Esophagus (tissue), 2 donors: ENCODE measurements around the gene NUP50. TPM values are rescaled to one million over a fixed set of nuclear protein-coding genes. Genes with fewer than 3 reads are reported as not detected.

Experiments
- H3K27ac ChIP-seq, 2 donors: one replicate each; pipeline ENCODE4 v1.5.1; 2013; ENCODE audit warnings: low read depth in 2 of 2, mild to moderate bottlenecking in 2 of 2, inconsistent platforms in 1 of 2, low read length in 1 of 2, moderate library complexity in 1 of 2
- H3K27me3 ChIP-seq, 2 donors: one replicate each; pipeline ENCODE4 v1.6.1; 2013; ENCODE audit warnings: low read length in 2 of 2, control low read depth in 1 of 2, mild to moderate bottlenecking in 1 of 2; ENCODE audit not compliant: insufficient read depth in 2 of 2, control insufficient read depth in 1 of 2
- H3K36me3 ChIP-seq, 2 donors: one replicate each; pipeline ENCODE4 v1.6.1; 2013; ENCODE audit warnings: low read length in 1 of 2; ENCODE audit not compliant: control insufficient read depth in 2 of 2, insufficient read depth in 2 of 2
- H3K4me1 ChIP-seq, 2 donors: one replicate each; pipeline ENCODE4 v1.6.1; 2013; ENCODE audit warnings: low read length in 1 of 2; ENCODE audit not compliant: control insufficient read depth in 2 of 2, insufficient read depth in 2 of 2
- H3K4me3 ChIP-seq, 2 donors: one replicate each; pipeline ENCODE4 v1.5.1; 2013; ENCODE audit warnings: low read length in 2 of 2, mild to moderate bottlenecking in 2 of 2, low read depth in 1 of 2, moderate library complexity in 1 of 2
- H3K9me3 ChIP-seq, 2 donors: one replicate each; pipeline ENCODE4 v1.6.1; 2013; ENCODE audit warnings: mild to moderate bottlenecking in 2 of 2, low read depth in 1 of 2, low read length in 1 of 2, moderate library complexity in 1 of 2; ENCODE audit not compliant: control insufficient read depth in 2 of 2, insufficient read depth in 1 of 2
- WGBS, 2 donors: extraction: QIAGEN DNeasy Blood & Tissue Kit; methylation state at CpG; one replicate each; pipeline ENCODE4 v1.1.7; 2013; 5-methylcytosine and 5-hydroxymethylcytosine counted together
- polyA plus RNA-seq, 2 donors: library from polyadenylated mRNA; stranded (reverse); fragments of 200-250 nt; gene quantifications; one replicate each; pipeline ENCODE4 v1.2.3, GENCODE V29; 2013
- donor health status: healthy with polysubstance abuse.
- donor health status: Bipolar disorder and iron deficiency.

NUP50 gene
- polyA plus RNA-seq, 2 donors: 19.7 to 21.5 TPM

DNA sequence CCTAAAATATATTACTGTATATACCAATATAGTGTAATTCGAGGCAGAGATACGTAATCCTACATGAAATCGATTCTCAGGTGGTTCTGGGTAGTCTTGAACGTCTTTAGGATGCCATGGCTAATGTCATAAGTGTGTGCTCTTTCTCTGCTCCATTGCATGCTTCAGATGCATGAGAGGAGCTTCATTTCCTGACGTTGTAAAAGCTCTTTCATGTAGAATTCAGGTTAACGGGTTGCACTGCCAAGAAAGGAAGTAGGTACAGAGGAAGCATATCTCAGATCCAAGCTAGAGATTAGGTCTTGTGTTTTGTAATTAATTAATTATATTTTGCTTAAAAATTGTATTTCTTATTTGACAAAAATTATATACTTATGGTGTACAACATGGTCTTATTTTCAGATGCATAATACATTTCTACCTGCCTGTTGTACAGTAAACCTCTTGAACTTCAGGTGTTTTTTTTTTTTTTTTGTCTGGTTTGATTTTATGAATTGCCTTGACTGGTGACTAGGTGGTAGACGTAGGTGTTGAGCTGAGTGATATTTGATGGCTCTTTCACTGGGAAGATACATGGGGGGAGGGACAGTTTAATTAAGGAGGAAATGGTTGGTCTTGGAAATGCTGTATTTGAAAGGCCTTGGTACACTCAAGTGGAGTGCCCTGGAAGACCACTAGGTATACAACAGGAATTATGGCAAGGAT is 9.3 kb downstream of the NUP50 start:
- WGBS, 2 donors: 74 to 75% methylated on average over 7 of the region's 7 CpGs
- Histone ChIP-seq H3K36me3 (peaks cover 3 to 36% of the 10 kb centered on the region in 2 donors), H3K9me3 (no peaks in the 10 kb centered on the region), H3K4me3 (no peak overlapping the region), H3K4me1 (no peaks in the 10 kb centered on the region), H3K27me3 (no peaks in the 10 kb centered on the region), H3K27ac (peak overlapping the region in 1 of 2 donors; percentile 19)

DNA sequence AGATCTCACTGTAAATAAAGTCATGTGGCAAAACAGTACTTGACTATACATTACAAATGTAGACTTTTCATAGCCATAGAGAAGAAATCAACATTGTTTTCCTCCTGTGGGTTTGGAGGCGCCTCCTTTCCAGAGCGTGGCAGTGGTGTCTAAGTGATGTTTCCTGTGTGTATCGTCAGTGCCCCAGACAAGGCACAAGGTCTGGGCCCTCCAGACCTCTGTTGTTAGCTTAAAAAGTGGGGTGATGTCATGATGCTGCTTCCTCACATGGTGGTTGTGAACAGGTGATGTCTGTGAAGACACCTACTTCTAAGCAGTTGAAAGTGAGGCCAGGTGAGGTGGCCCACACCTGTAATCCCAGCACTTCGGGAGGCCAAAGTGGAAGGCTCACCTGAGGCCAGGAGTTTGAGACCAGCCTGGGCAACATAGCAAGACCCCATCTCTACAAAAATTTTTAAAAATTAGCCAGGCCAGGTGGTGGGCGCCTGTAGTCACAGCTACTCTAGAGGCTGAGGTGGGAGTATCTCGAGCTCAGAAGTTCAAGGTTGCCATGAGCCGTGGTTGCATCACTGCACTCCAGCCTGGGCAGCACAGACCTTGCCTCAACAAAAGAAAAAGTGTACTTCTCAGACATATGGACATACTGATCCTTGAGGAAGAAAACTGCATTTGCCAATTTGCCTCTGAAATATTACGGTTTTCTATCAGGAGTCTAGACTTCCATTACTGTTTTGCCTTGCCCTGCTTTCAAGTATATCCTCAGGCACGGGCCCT is 15.7 kb downstream of the NUP50 start:
- Histone ChIP-seq H3K27me3 (no peaks in the 10 kb centered on the region), H3K36me3 (peaks cover 10 to 35% of the 10 kb centered on the region in 2 donors), H3K4me3 (no peak overlapping the region), H3K4me1 (no peaks in the 10 kb centered on the region), H3K9me3 (no peaks in the 10 kb centered on the region), H3K27ac (no peak overlapping the region)
- WGBS, 2 donors: 88 to 92% methylated on average over 9 of the region's 9 CpGs

GRCh38 chr22:45180146-45180679 is 16.5 kb downstream of the NUP50 start:
- H3K36me3 ChIP-seq: peaks cover 10 to 37% of the 10 kb centered on the region in 2 donors
- H3K9me3 ChIP-seq: no peaks in the 10 kb centered on the region
- no peak overlapping the region for H3K27ac ChIP-seq
- WGBS, 2 donors: 88 to 90% methylated on average over 14 of the region's 14 CpGs
- H3K27me3 ChIP-seq: no peaks in the 10 kb centered on the region
- no peaks in the 10 kb centered on the region for H3K4me1 ChIP-seq
- H3K4me3 ChIP-seq: no peak overlapping the region

DNA sequence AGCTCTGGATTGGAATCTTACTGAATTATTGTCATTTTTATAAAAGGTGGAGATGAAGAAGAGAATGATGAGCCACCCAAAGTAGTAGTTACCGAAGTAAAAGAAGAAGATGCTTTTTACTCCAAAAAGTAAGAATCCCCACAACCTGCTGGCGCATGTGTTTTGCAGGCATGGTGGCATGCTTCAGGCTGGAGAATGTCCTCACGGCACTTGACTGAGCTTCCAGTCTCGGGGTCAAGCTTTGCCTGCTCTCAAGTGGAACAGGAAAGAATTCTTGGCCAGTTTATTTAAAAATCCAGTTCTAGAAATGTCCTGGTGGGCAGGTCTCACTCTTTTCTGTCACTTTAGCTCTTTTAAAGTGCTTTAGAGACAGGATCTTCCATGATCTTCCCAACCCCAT is 17.5 kb downstream of the NUP50 start:
- no peaks in the 10 kb centered on the region for H3K9me3 ChIP-seq
- H3K36me3 ChIP-seq: peaks cover 10 to 41% of the 10 kb centered on the region in 2 donors
- no peak overlapping the region for H3K4me3 ChIP-seq
- H3K27ac ChIP-seq: no peak overlapping the region
- 94 to 97% methylated on average over 4 of the region's 4 CpGs for WGBS, 2 donors
- no peaks in the 10 kb centered on the region for H3K4me1 ChIP-seq
- H3K27me3 ChIP-seq: no peaks in the 10 kb centered on the region

DNA sequence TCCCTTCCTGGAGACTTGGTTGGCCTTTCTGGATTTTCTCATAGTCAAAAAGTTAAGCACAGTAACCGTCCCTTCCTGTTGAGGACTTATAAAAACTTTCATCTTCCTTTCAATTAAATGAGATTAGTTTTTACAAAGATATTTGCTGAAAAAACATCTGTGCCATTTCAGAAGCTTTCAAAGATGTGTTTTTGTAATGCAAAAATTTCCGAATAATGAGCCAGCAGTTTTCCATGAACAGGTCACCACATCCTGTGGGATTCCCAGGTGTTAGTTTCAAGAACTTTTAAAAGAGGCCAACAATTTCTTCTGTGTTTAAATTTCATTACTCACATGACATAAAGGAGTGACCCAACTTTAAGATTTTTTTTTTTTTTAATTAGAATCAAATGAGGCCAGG is 18.0 kb downstream of the NUP50 start:
- Histone ChIP-seq H3K4me1 (no peaks in the 10 kb centered on the region), H3K27ac (no peak overlapping the region), H3K9me3 (no peaks in the 10 kb centered on the region), H3K36me3 (peaks cover 10 to 40% of the 10 kb centered on the region in 2 donors), H3K27me3 (no peaks in the 10 kb centered on the region), H3K4me3 (no peak overlapping the region)
- WGBS, 2 donors: 90 to 95% methylated on average over 2 of the region's 2 CpGs

GRCh38 chr22:45183974-45184373 is 20.2 kb downstream of the NUP50 start:
- no peaks in the 10 kb centered on the region for H3K4me1 ChIP-seq
- 93 to 94% methylated on average over 13 of the region's 13 CpGs for WGBS, 2 donors
- no peaks in the 10 kb centered on the region for H3K27me3 ChIP-seq
- no peak overlapping the region for H3K27ac ChIP-seq
- no peak overlapping the region for H3K4me3 ChIP-seq
- H3K36me3 ChIP-seq: peaks cover 10 to 30% of the 10 kb centered on the region in 2 donors
- no peaks in the 10 kb centered on the region for H3K9me3 ChIP-seq

GRCh38 chr22:45185718-45186514 is 22.2 kb downstream of the NUP50 start:
- H3K27me3 ChIP-seq: no peaks in the 10 kb centered on the region
- H3K27ac ChIP-seq: peak overlapping the region in 1 of 2 donors; percentile 10
- WGBS, 2 donors: 70 to 73% methylated on average over 16 of the region's 16 CpGs
- no peak overlapping the region for H3K4me3 ChIP-seq
- peaks cover 3 to 21% of the 10 kb centered on the region in 2 donors for H3K36me3 ChIP-seq
- no peaks in the 10 kb centered on the region for H3K9me3 ChIP-seq
- H3K4me1 ChIP-seq: no peaks in the 10 kb centered on the region

- WGBS, 2 donors: 46 to 64% methylated on average over 4 of the region's 4 CpGs
- Histone ChIP-seq H3K4me1 (no peaks in the 10 kb centered on the region), H3K27ac (no peak overlapping the region), H3K9me3 (no peaks in the 10 kb centered on the region), H3K36me3 (peaks cover 3 to 13% of the 10 kb centered on the region in 2 donors), H3K4me3 (no peak overlapping the region), H3K27me3 (no peaks in the 10 kb centered on the region)
Observed at GRCh38 chr22:45187891-45188290, 24.2 kb downstream of the NUP50 start.

- Histone ChIP-seq H3K27me3 (no peaks in the 10 kb centered on the region), H3K9me3 (no peaks in the 10 kb centered on the region), H3K4me1 (no peaks in the 10 kb centered on the region), H3K27ac (no peak overlapping the region), H3K4me3 (no peak overlapping the region), H3K36me3 (peaks cover 3 to 11% of the 10 kb centered on the region in 2 donors)
- WGBS, 2 donors: 84 to 89% methylated on average over 16 of the region's 16 CpGs
Observed at GRCh38 chr22:45188779-45189178, 25.1 kb downstream of the NUP50 start.
